Gastrocnemius medialis (tissue), 4 donors: Measurements from ENCODE around the gene EXOSC10. TPM values are rescaled to one million over a fixed set of nuclear protein-coding genes. Genes with fewer than 3 reads are reported as not detected.

ENCODE experiments used
- ATAC-seq, 2 donors: fragments of 150-250 bp; one replicate each; pipeline ENCODE4 v1.9.1; 2016
- DNase-seq, 2 donors: peaks; one replicate each; pipeline ENCODE4 v3.0.0-alpha.2; 2019
- H3K27ac ChIP-seq, 4 donors: fragments of 200-600 bp; sonication (generic); 1 replicate in 1 of 4; 2 replicates in 3 of 4; pipeline ENCODE4 v1.5.1; 2016 to 2018; ENCODE audit warnings: mild to moderate bottlenecking in 2 of 4, moderate library complexity in 1 of 4
- H3K27me3 ChIP-seq, 3 donors: fragments of 200-600 bp; sonication (generic) in 2 of 3; 1 replicate in 1 of 3; 2 replicates in 2 of 3; pipeline versions ENCODE4 v1.5.1 to v1.6.0; 2016 to 2019; ENCODE audit warnings: mild to moderate bottlenecking in 1 of 3, moderate library complexity in 1 of 3
- H3K36me3 ChIP-seq, 2 donors: fragments of 200-600 bp; sonication (generic) in 1 of 2; one replicate each; pipeline ENCODE4 v1.5.1; 2017 to 2018
- H3K4me1 ChIP-seq, 2 donors: fragments of 200-600 bp; sonication (generic) in 1 of 2; one replicate each; pipeline ENCODE4 v1.5.1; 2016 to 2017; ENCODE audit warnings: mild to moderate bottlenecking in 2 of 2
- H3K4me3 ChIP-seq, 4 donors: fragments of 200-600 bp; sonication (generic) in 3 of 4; 1 replicate in 1 of 4; 2 replicates in 3 of 4; pipeline ENCODE4 v1.5.1; 2016 to 2019; ENCODE audit warnings: mild to moderate bottlenecking in 2 of 4
- H3K9me3 ChIP-seq, 3 donors: fragments of 200-600 bp; sonication (generic) in 2 of 3; 1 replicate in 1 of 3; 2 replicates in 2 of 3; pipeline ENCODE4 v1.5.1; 2016 to 2019
- CTCF ChIP-seq, 5 experiments: fragments of 450-650 bp in 3 of 5; fragments of 200-600 bp in 2 of 5; sonication (generic) in 2 of 5; IDR thresholded peaks in 4 of 5; conservative IDR thresholded peaks in 1 of 5; 1 replicate in 4 of 5; 2 replicates in 1 of 5; pipeline ENCODE4 v1.5.1; 2016 to 2019; ENCODE audit warnings: antibody characterized with exemption in 5 of 5, mild to moderate bottlenecking in 3 of 5, moderate library complexity in 3 of 5
- POLR2A ChIP-seq, 2 donors: fragments of 450-650 bp; IDR thresholded peaks; one replicate each; pipeline ENCODE4 v1.6.1; 2017; ENCODE audit warnings: antibody characterized with exemption in 2 of 2, mild to moderate bottlenecking in 2 of 2, moderate library complexity in 2 of 2
- in situ Hi-C, 4 donors: fragments of 200-750 bp; cut with MboI; loops; one replicate each; pipeline versions ENCODE4 v1.15.0 to v1.8.0; 2017; ENCODE audit warnings: low sequenced_read_pairs in 4 of 4
- intact Hi-C: fragments of 100-400 bp; cut with DNase I; formaldehyde crosslinking; loops from one replicate; pipeline ENCODE4 v1.15.1; 2023; ENCODE audit warnings: low total_unique reads
- total RNA-seq, 4 donors: library from RNA; depleted of rRNA; stranded (reverse); fragments of >200 nt; gene quantifications; one replicate each; pipeline versions ENCODE4 v1.1.0 to v1.2.3, GENCODE V29; 2016

The EXOSC10 gene
- total RNA-seq, 4 donors from 2014 or later: 26.5 to 44.4 (median 40.3) TPM

- in situ Hi-C loops (no loop called here), intact Hi-C loops (no loop called here)
- Histone ChIP-seq H3K27me3 (no peaks in the 10 kb centered on the region), H3K4me1 (no peaks in the 10 kb centered on the region), H3K4me3 (no peak overlapping the region), H3K36me3 (peaks cover 7 to 91% of the 10 kb centered on the region in 2 donors), H3K27ac (no peak overlapping the region), H3K9me3 (no peaks in the 10 kb centered on the region)
- no peak for ATAC-seq
- TF ChIP-seq POLR2A (IDR thresholded peaks at IDR 0.05) (no peak), CTCF (IDR thresholded peaks at IDR 0.05 in 4 of 5, conservative IDR thresholded peaks at IDR 0.05 in 1 of 5) (no peak)
- DNase-seq: no peak
These were observed 26.3 kb upstream of the EXOSC10 start for GRCh38 chr1:11125931-11126330.

DNA sequence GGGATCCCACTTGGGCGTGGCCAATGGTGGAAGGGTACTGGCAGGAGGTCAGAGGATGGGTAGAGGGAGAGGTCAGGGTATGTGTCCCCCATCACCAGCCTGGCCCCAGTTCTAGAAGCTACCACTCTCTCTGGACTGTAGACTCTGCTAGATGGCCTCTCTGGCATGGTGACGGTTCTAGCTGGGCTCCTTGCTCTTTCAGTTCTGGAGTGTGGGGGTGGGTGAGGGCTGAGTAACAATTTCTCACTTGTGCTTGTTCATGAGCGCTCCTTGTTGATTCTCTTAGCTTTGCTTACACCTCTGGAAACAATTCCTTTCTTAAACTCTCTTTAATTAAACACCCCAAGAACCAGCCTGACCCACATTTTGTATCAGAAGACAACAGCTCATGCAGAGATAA, 25.3 kb upstream of the EXOSC10 start:
- H3K36me3 ChIP-seq: peaks cover 8 to 91% of the 10 kb centered on the region in 2 donors
- DNase-seq: no peak
- H3K9me3 ChIP-seq: no peaks in the 10 kb centered on the region
- no peak for ATAC-seq
- H3K27ac ChIP-seq: no peak overlapping the region
- in situ Hi-C loops: no loop called here
- TF ChIP-seq CTCF (IDR thresholded peaks at IDR 0.05 in 4 of 5, conservative IDR thresholded peaks at IDR 0.05 in 1 of 5) (no peak), POLR2A (IDR thresholded peaks at IDR 0.05) (no peak)
- intact Hi-C loops: no loop called here
- no peaks in the 10 kb centered on the region for H3K4me1 ChIP-seq
- H3K4me3 ChIP-seq: no peak overlapping the region
- no peaks in the 10 kb centered on the region for H3K27me3 ChIP-seq

- TF ChIP-seq CTCF (IDR thresholded peaks at IDR 0.05 in 4 of 5, conservative IDR thresholded peaks at IDR 0.05 in 1 of 5) (no peak), POLR2A (IDR thresholded peaks at IDR 0.05) (no peak)
- Histone ChIP-seq H3K36me3 (peaks cover 7 to 82% of the 10 kb centered on the region in 2 donors), H3K4me3 (no peak overlapping the region), H3K27me3 (no peaks in the 10 kb centered on the region), H3K27ac (no peak overlapping the region), H3K4me1 (no peaks in the 10 kb centered on the region), H3K9me3 (no peaks in the 10 kb centered on the region)
- intact Hi-C loops (no loop called here), in situ Hi-C loops (no loop called here)
- no peak for DNase-seq
- ATAC-seq: no peak
These were observed 16.6 kb upstream of the EXOSC10 start for GRCh38 chr1:11116318-11116717.

DNA sequence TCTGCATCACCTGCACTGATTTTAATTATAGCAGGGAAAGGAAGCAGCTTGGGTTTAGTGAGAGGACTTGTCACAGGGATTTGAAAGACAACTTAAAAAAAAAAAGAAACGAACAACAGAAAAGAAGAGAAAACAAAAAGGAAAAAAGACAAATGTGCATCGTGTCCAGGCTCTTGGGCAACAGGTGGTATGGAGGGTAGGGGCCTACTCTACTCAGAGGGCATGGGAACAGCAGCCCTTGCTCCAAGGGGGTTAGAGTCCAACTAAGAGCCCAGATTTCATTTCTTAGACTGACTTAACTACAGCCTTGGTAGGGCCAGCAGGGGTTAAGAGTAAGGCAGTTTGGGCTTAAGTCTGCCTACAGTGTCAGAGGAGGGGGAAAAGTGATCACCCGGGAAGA, 15.3 kb upstream of the EXOSC10 start:
- ATAC-seq: no peak

DNA sequence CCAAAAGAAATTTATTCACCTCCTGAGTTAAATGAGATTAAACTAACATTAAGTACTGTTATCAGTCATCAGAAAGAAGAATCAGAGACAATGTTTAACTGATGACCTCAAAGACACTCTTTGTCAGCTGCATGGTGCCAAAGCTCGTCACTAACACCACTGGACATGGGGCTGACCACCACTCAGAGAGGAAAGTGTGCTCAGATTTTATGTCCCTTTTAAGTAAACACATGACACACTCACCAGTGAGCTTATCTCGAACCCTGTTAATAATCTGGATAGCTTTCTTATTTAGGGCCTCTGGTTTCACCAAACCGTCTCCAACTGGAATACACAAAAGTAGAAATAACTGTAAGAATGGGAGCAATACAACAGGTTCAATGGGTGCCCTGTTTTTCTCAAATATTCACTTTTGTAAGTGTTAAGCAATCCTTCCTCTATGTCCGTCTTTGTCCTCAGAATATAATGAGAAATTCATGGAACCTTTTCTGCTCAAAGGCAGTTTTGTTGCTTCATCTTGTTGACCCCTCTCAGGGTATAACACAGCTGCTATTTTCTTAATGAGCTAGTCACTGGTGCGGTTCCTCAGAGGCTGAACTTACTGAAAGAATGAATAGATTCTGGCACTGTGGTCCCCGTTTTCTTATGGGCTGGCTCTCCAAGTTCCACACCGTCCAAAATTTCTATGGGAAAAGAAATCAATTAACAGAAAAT, 9.5 kb upstream of the EXOSC10 start:
- Histone ChIP-seq H3K27me3 (no peaks in the 10 kb centered on the region), H3K36me3 (peaks cover 1 to 74% of the 10 kb centered on the region in 2 donors), H3K4me1 (no peaks in the 10 kb centered on the region), H3K9me3 (no peaks in the 10 kb centered on the region), H3K4me3 (no peak overlapping the region), H3K27ac (no peak overlapping the region)
- intact Hi-C loops: no loop called here
- no peak for DNase-seq
- TF ChIP-seq POLR2A (IDR thresholded peaks at IDR 0.05) (no peak), CTCF (IDR thresholded peaks at IDR 0.05 in 4 of 5, conservative IDR thresholded peaks at IDR 0.05 in 1 of 5) (no peak)
- ATAC-seq: no peak
- in situ Hi-C loops: no loop called here

More for the DNA sequence above, 15.3 kb upstream of the EXOSC10 start:
- Histone ChIP-seq H3K4me1 (no peaks in the 10 kb centered on the region), H3K4me3 (no peak overlapping the region), H3K27me3 (no peaks in the 10 kb centered on the region), H3K27ac (no peak overlapping the region), H3K9me3 (no peaks in the 10 kb centered on the region), H3K36me3 (peaks cover 4 to 72% of the 10 kb centered on the region in 2 donors)
- no peak for DNase-seq
- in situ Hi-C loops: no loop called here
- intact Hi-C loops: no loop called here
- no peak for TF ChIP-seq POLR2A (IDR thresholded peaks at IDR 0.05)
